ENCODE data around the gene PC.

GRCh38 chr11:66996609-66997273, 38.6 kb upstream of the PC start:
- TF ChIP-seq PPARA (CRISPR knock-in tag; IDR thresholded peaks at IDR 0.05; ENCODE audit: borderline replicate concordance) = no peak
- TF ChIP-seq, protein P1, sequence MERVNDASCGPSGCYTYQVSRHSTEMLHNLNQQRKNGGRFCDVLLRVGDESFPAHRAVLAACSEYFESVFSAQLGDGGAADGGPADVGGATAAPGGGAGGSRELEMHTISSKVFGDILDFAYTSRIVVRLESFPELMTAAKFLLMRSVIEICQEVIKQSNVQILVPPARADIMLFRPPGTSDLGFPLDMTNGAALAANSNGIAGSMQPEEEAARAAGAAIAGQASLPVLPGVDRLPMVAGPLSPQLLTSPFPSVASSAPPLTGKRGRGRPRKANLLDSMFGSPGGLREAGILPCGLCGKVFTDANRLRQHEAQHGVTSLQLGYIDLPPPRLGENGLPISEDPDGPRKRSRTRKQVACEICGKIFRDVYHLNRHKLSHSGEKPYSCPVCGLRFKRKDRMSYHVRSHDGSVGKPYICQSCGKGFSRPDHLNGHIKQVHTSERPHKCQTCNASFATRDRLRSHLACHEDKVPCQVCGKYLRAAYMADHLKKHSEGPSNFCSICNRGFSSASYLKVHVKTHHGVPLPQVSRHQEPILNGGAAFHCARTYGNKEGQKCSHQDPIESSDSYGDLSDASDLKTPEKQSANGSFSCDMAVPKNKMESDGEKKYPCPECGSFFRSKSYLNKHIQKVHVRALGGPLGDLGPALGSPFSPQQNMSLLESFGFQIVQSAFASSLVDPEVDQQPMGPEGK (CRISPR knock-in tag; IDR thresholded peaks at IDR 0.05; ENCODE audit: borderline replicate concordance) = no peak
- TF ChIP-seq ZFP30 (CRISPR knock-in tag; IDR thresholded peaks at IDR 0.05) = no peak
- no peak for TF ChIP-seq ZC3H10 (CRISPR knock-in tag; IDR thresholded peaks at IDR 0.05)
- TF ChIP-seq RARB (CRISPR knock-in tag; IDR thresholded peaks at IDR 0.05) = no peak
